SK-N-SH treated with all-trans-retinoic acid at 6 μM for 48 hours (cell line): ENCODE data around the gene LSAMP.

Source experiments
- ZC3H10 ChIP-seq: fragments of 250-450 bp; sonication (Bioruptor Pico); IDR thresholded peaks from 2 replicates; pipeline ENCODE4 v1.5.1; 2021; ENCODE audit warnings: mild to moderate bottlenecking, moderate library complexity
- TF ChIP-seq, protein P1 (sequence below): fragments of 250-450 bp; sonication (Bioruptor Pico); IDR thresholded peaks from 2 replicates; pipeline ENCODE4 v1.8.0; 2021; ENCODE audit warnings: low read depth, mild to moderate bottlenecking, moderate library complexity, borderline replicate concordance

DNA sequence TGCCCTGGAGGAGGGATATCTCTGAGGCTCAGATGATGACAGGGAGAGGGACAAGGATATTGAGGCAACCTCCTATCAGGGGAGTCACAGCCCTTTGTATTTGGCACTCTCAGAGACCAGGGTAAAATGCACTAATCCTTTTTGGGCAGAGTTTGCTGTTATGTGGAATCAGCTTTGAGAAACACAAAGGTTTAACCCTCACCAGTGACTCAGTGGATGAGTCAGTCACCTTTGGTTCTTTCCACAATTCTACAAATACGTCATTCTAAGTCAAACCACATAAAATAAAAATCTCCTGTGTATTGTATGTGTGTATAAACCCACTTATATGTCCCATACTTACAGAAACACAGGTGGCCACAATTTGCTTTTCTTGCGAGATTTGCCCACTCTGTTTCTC lies 5.1 kb downstream of the LSAMP start:
- no peak for TF ChIP-seq ZC3H10 (CRISPR knock-in tag)
- TF ChIP-seq, protein P1, sequence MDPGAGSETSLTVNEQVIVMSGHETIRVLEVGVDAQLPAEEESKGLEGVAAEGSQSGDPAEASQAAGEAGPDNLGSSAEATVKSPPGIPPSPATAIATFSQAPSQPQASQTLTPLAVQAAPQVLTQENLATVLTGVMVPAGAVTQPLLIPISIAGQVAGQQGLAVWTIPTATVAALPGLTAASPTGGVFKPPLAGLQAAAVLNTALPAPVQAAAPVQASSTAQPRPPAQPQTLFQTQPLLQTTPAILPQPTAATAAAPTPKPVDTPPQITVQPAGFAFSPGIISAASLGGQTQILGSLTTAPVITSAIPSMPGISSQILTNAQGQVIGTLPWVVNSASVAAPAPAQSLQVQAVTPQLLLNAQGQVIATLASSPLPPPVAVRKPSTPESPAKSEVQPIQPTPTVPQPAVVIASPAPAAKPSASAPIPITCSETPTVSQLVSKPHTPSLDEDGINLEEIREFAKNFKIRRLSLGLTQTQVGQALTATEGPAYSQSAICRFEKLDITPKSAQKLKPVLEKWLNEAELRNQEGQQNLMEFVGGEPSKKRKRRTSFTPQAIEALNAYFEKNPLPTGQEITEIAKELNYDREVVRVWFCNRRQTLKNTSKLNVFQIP (CRISPR knock-in tag), result no peak
